ENCODE results near the gene PDYN. TPM values are rescaled to one million over a fixed set of nuclear protein-coding genes. Genes with fewer than 3 reads are reported as not detected.

PDYN gene
- polyA plus RNA-seq, 1 experiment = not detected

DNA sequence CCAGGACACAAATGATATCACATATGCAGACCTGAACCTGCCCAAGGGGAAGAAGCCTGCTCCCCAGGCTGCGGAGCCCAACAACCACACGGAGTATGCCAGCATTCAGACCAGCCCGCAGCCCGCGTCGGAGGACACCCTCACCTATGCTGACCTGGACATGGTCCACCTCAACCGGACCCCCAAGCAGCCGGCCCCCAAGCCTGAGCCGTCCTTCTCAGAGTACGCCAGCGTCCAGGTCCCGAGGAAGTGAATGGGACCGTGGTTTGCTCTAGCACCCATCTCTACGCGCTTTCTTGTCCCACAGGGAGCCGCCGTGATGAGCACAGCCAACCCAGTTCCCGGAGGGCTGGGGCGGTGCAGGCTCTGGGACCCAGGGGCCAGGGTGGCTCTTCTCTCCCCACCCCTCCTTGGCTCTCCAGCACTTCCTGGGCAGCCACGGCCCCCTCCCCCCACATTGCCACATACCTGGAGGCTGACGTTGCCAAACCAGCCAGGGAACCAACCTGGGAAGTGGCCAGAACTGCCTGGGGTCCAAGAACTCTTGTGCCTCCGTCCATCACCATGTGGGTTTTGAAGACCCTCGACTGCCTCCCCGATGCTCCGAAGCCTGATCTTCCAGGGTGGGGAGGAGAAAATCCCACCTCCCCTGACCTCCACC is 56.4 kb downstream of the PDYN start:
- no peak for DNase-seq (ENCODE audit: low read depth)
- POLR2A ChIA-PET = interaction anchor here (0.7 kb wide), 1 partner anchor 418 kb away, joined by 6 read pairs; no protein-coding TSS in a partner anchor
- Histone ChIP-seq H3K4me3 (ENCODE audit: low read depth, low read length) (no peak overlapping the region), H3K27me3 (ENCODE audit: control insufficient read depth, insufficient read depth, low read length) (no peaks in the 10 kb centered on the region), H3K36me3 (ENCODE audit: control insufficient read depth, insufficient read depth, low read length) (peaks cover 6% of the 10 kb centered on the region)
- CTCF ChIA-PET = no interaction called here
- TF ChIP-seq, protein P1, sequence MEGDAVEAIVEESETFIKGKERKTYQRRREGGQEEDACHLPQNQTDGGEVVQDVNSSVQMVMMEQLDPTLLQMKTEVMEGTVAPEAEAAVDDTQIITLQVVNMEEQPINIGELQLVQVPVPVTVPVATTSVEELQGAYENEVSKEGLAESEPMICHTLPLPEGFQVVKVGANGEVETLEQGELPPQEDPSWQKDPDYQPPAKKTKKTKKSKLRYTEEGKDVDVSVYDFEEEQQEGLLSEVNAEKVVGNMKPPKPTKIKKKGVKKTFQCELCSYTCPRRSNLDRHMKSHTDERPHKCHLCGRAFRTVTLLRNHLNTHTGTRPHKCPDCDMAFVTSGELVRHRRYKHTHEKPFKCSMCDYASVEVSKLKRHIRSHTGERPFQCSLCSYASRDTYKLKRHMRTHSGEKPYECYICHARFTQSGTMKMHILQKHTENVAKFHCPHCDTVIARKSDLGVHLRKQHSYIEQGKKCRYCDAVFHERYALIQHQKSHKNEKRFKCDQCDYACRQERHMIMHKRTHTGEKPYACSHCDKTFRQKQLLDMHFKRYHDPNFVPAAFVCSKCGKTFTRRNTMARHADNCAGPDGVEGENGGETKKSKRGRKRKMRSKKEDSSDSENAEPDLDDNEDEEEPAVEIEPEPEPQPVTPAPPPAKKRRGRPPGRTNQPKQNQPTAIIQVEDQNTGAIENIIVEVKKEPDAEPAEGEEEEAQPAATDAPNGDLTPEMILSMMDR (IDR thresholded peaks at IDR 0.05; ENCODE audit: insufficient read depth, low read depth, low read length) = no peak

DNA sequence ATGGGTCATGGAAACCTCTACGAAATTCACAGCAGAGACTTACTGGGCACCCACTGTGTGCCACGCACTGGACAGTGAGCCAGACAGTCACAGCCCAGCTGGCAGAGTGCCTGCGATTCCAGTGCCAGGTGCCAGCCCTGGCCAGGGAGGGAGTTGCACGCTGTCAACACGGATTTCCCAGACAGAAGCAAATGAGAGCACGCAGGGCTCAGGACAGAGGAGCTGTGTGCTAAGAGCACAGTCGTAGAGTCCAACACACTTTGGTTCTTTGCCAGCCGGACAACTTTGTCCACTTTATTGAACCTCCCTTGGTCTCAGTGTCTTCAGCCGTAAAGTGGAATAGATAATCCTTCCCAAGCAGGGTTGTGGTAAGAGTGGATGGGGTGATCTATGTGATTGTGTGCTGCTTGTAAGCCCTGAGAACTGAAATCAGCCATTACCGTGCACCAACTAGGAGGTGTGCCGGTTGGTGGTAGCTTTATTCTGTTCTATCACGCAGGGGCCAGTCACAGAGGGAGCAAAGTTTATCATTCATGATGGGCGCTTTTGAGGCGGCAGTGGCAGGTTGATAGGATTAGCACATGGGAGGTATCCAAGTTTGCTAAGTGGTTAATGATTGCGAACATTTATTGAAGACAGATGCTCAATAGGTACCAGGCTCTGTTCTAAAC is 58.0 kb downstream of the PDYN start:
- ChIA-PET POLR2A (no interaction called here), CTCF (interaction anchor here (1.0 kb wide), 1 partner anchor 31 kb away, joined by 3 read pairs; no protein-coding TSS in a partner anchor)
- Histone ChIP-seq H3K27me3 (ENCODE audit: control insufficient read depth, insufficient read depth, low read length) (no peaks in the 10 kb centered on the region), H3K36me3 (ENCODE audit: control insufficient read depth, insufficient read depth, low read length) (peaks cover 6% of the 10 kb centered on the region), H3K4me3 (ENCODE audit: low read depth, low read length) (no peak overlapping the region)
- TF ChIP-seq, protein P1 (IDR thresholded peaks at IDR 0.05; ENCODE audit: insufficient read depth, low read depth, low read length) = no peak
- no peak for DNase-seq (ENCODE audit: low read depth)

DNA sequence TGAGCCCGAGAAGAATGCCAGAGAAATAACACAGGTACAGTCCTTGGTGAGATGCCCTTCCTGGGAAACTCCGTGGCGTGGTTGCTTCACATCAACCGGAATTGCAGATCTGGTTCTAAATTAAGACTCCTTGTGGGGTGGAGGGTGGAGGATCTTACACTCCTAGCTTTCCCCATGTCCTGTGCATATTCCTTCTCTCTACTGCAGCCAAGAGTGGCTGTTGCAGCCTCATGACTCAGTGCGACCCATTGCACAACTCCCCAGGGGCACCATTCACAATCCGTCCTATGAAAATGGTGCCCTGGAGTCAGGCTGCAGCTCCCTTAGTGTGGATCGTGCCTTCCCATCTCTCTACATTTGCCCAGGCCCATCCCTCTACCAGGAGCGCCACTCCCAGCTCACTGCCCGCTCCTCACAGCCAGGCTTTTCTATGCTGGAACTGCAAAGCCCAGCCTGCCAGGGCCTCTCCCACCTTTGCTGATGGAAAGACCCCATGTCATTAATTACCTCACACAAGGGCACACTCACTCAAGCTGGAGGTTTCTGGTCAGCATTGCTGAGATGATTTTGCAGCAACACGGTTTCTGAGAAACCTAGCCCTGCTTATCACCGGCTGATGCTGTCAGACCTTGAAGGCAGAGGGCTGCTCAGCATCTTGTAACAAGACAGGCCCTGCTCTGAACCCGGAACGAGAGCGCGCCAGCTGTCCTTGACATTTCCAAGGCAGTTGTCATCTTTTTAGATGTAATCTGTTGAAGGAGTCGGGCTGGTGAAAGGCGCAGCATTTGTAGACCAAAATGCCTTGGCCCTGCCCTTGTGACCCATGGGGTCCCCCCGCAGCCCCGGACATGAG is 58.9 kb downstream of the PDYN start:
- peaks cover 6% of the 10 kb centered on the region for H3K36me3 ChIP-seq (ENCODE audit: control insufficient read depth, insufficient read depth, low read length)
- DNase-seq (ENCODE audit: low read depth) = no peak
- no peaks in the 10 kb centered on the region for H3K27me3 ChIP-seq (ENCODE audit: control insufficient read depth, insufficient read depth, low read length)
- ChIA-PET POLR2A (no interaction called here), CTCF (interaction anchor here (0.9 to 1.6 kb wide), 3 partner anchors 9 to 39 kb away, joined by 3 read pairs; no protein-coding TSS in a partner anchor)
- H3K4me3 ChIP-seq (ENCODE audit: low read depth, low read length) = no peak overlapping the region
- TF ChIP-seq, protein P1 (IDR thresholded peaks at IDR 0.05; ENCODE audit: insufficient read depth, low read depth, low read length) = no peak

DNA sequence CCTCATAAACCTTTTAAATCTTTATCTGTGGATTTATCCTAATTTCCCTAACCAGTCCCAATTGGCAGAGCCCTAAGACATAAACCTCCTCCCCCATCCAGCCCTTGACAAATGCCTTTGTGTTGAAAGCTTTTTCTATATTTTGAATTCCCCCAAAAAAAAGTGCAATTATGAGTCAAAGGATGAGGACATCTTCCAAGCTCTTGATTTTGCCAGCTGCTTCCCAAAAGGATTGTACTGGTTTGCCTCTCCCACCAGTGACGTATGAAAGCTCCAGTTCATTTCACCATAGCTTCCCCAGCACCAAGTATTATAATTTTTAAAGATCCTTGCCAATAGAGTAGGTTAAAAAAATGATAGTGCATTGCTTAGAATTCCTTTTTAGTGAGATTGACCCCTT is 59.7 kb downstream of the PDYN start:
- Histone ChIP-seq H3K27me3 (ENCODE audit: control insufficient read depth, insufficient read depth, low read length) (no peaks in the 10 kb centered on the region), H3K36me3 (ENCODE audit: control insufficient read depth, insufficient read depth, low read length) (peaks cover 6% of the 10 kb centered on the region), H3K4me3 (ENCODE audit: low read depth, low read length) (no peak overlapping the region)
- DNase-seq (ENCODE audit: low read depth) = no peak
- CTCF ChIA-PET = interaction anchor here (0.9 to 1.6 kb wide), 3 partner anchors 9 to 38 kb away, joined by 3 read pairs; no protein-coding TSS in a partner anchor
- TF ChIP-seq, protein P1 (IDR thresholded peaks at IDR 0.05; ENCODE audit: insufficient read depth, low read depth, low read length) = no peak
- POLR2A ChIA-PET = no interaction called here

DNA sequence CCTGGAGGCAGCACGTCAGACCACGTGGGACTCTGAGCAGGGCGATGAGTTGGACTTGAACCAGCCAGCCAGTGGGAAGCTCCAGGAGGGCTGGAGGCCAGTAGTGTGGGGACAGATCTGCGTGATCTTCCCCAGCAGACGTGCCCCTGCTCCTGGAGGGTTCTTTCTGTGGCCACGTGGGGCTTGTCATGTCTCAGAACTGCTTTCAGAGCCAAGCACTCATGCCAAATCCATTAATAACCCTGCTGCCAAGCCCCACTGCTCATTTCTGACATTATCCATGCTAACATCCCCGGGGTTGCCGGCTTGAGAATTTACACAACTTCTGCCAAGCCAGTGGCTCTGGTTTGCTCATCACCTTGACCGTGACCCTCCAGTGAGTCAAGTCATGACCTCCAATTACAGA is 60.4 kb downstream of the PDYN start:
- Histone ChIP-seq H3K27me3 (ENCODE audit: control insufficient read depth, insufficient read depth, low read length) (no peaks in the 10 kb centered on the region), H3K36me3 (ENCODE audit: control insufficient read depth, insufficient read depth, low read length) (peaks cover 5% of the 10 kb centered on the region), H3K4me3 (ENCODE audit: low read depth, low read length) (no peak overlapping the region)
- POLR2A ChIA-PET = no interaction called here
- DNase-seq (ENCODE audit: low read depth) = no peak
- CTCF ChIA-PET = no interaction called here
- TF ChIP-seq, protein P1 (IDR thresholded peaks at IDR 0.05; ENCODE audit: insufficient read depth, low read depth, low read length) = no peak

Measured in BJ (cell line).